PC-3 (cell line): ENCODE data around the gene VPS33B. TPM values are rescaled to one million over a fixed set of nuclear protein-coding genes. Genes with fewer than 3 reads are reported as not detected.

ENCODE experiments used
- ATAC-seq: fragments of 200-7000 bp; cut with Tn5 transposase; 2 replicates; pipeline ENCODE4 v1.9.1; 2020; ENCODE audit warnings: mild to moderate bottlenecking, moderate library complexity
- BruUV-seq: library from RNA; stranded (reverse); fragments of 400-500 nt; replicated peaks from 2 replicates; lab custom pipeline; 2021; lab: Mats Ljungman, UMichigan
- CTCF ChIA-PET: fragments of 300-600 bp; sonication (Branson Sonifier 250); formaldehyde crosslinking; loops from one replicate; lab custom pipeline; 2022; ENCODE audit warnings: antibody characterized with exemption; lab: Charles Lee
- POLR2A ChIA-PET: fragments of 300-600 bp; sonication (Branson Sonifier 250); formaldehyde crosslinking; loops from one replicate; lab custom pipeline; 2022; ENCODE audit warnings: antibody characterized with exemption; ENCODE audit not compliant: unreplicated experiment; lab: Charles Lee
- DNase-seq: peaks from one replicate; pipeline ENCODE4 v3.0.0-alpha.2; 2015
- H2AFZ ChIP-seq: fragments of 300-600 bp; sonication (generic); 2 replicates; pipeline ENCODE4 v1.6.0; 2016; ENCODE audit warnings: antibody characterized with exemption, low read length
- H3F3A ChIP-seq: fragments of 300-600 bp; sonication (generic); one replicate; pipeline ENCODE4 v1.6.0; 2017; ENCODE audit warnings: antibody characterized with exemption, low read length, control low read depth, mild to moderate bottlenecking; ENCODE audit not compliant: unreplicated experiment
- H3K27ac ChIP-seq: fragments of 300-600 bp; sonication (generic); 2 replicates; pipeline ENCODE4 v1.5.1; 2016; ENCODE audit warnings: mild to moderate bottlenecking, low read length
- H3K27me3 ChIP-seq: fragments of 300-600 bp; sonication (generic); 2 replicates; pipeline ENCODE4 v1.6.1; 2016; ENCODE audit warnings: low read length, mixed read lengths
- H3K36me3 ChIP-seq: fragments of 300-600 bp; sonication (generic); 2 replicates; pipeline ENCODE4 v1.6.1; 2016; ENCODE audit warnings: low read depth, mixed run types, low read length, mixed read lengths
- H3K4me1 ChIP-seq: fragments of 300-600 bp; sonication (generic); 2 replicates; pipeline ENCODE4 v1.5.1; 2016; ENCODE audit warnings: low read length; ENCODE audit not compliant: insufficient read depth
- H3K4me2 ChIP-seq: fragments of 300-600 bp; sonication (generic); 2 replicates; pipeline ENCODE4 v1.6.0; 2016; ENCODE audit warnings: low read length
- H3K4me3 ChIP-seq: fragments of 300-600 bp; sonication (generic); 2 replicates; pipeline ENCODE4 v1.5.1; 2016; ENCODE audit warnings: mild to moderate bottlenecking, low read length, mixed read lengths
- H3K79me2 ChIP-seq: fragments of 300-600 bp; sonication (generic); 2 replicates; pipeline ENCODE4 v1.6.1; 2017; ENCODE audit warnings: low read length, mixed read lengths
- H3K9ac ChIP-seq: fragments of 300-600 bp; sonication (generic); 2 replicates; pipeline ENCODE4 v1.6.0; 2016; ENCODE audit warnings: mild to moderate bottlenecking, low read length
- H3K9me2 ChIP-seq: fragments of 300-600 bp; sonication (generic); replicated peaks from 2 replicates; pipeline ENCODE4 v1.6.1; 2016; ENCODE audit warnings: mixed run types, low read length, mixed read lengths
- H3K9me3 ChIP-seq: fragments of 300-600 bp; sonication (generic); 2 replicates; pipeline ENCODE4 v1.6.1; 2016; ENCODE audit warnings: low read length, mixed read lengths
- H4K20me1 ChIP-seq: fragments of 300-600 bp; sonication (generic); 2 replicates; pipeline ENCODE4 v1.6.1; 2016; ENCODE audit warnings: low read length, mixed read lengths
- EZH2 ChIP-seq: fragments of 300-600 bp; sonication (generic); IDR thresholded peaks from one replicate; pipeline ENCODE4 v1.6.1; 2017; ENCODE audit warnings: antibody characterized with exemption, mild to moderate bottlenecking, low read length; ENCODE audit not compliant: unreplicated experiment
- EZH2phosphoT487 ChIP-seq: fragments of 300-600 bp; sonication (generic); IDR thresholded peaks from 2 replicates; pipeline ENCODE4 v1.6.1; 2018; ENCODE audit warnings: mild to moderate bottlenecking, antibody characterized with exemption, low read length, borderline replicate concordance
- intact Hi-C: fragments of 100-400 bp; cut with micrococcal nuclease; formaldehyde crosslinking; loops from 2 replicates; pipeline ENCODE4 v1.9.0; 2023
- total RNA-seq: library from RNA; depleted of rRNA; stranded (reverse); fragments of >200 nt; gene quantifications from 2 replicates; pipeline ENCODE4 v1.2.3, GENCODE V29; 2014
- TF ChIP-seq, protein P1 (sequence below): fragments of 300-600 bp; sonication (generic); conservative IDR thresholded peaks from 2 replicates; pipeline ENCODE4 v1.5.1; 2017; ENCODE audit warnings: antibody characterized with exemption, low read depth, mild to moderate bottlenecking, low read length

VPS33B gene
- total RNA-seq, 1 experiment from 2014 or later, result 8.0 TPM

GRCh38 chr15:91022832-91023129 is 387 bp upstream of the VPS33B start:
- Histone ChIP-seq H3K4me1 (peaks cover 6% of the 10 kb centered on the region), H4K20me1 (no peaks in the 10 kb centered on the region), H3K9me2 (no peaks in the 10 kb centered on the region), H3K9ac (peak overlapping the region; percentile 89), H2AFZ (peak overlapping the region; percentile 88), H3K79me2 (peaks cover 24% of the 10 kb centered on the region), H3K4me2 (peak overlapping the region; percentile 88), H3K27me3 (no peaks in the 10 kb centered on the region), H3K9me3 (no peaks in the 10 kb centered on the region), H3K4me3 (peak overlapping the region; percentile 96), H3K27ac (no peak overlapping the region), H3K36me3 (no peaks in the 10 kb centered on the region), H3F3A (no peaks in the 10 kb centered on the region)
- BruUV-seq, result TSS peak; percentile 89
- ATAC-seq (no peak), DNase-seq (no peak)
- TF ChIP-seq, protein P1, sequence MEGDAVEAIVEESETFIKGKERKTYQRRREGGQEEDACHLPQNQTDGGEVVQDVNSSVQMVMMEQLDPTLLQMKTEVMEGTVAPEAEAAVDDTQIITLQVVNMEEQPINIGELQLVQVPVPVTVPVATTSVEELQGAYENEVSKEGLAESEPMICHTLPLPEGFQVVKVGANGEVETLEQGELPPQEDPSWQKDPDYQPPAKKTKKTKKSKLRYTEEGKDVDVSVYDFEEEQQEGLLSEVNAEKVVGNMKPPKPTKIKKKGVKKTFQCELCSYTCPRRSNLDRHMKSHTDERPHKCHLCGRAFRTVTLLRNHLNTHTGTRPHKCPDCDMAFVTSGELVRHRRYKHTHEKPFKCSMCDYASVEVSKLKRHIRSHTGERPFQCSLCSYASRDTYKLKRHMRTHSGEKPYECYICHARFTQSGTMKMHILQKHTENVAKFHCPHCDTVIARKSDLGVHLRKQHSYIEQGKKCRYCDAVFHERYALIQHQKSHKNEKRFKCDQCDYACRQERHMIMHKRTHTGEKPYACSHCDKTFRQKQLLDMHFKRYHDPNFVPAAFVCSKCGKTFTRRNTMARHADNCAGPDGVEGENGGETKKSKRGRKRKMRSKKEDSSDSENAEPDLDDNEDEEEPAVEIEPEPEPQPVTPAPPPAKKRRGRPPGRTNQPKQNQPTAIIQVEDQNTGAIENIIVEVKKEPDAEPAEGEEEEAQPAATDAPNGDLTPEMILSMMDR, result no peak
- TF ChIP-seq EZH2phosphoT487, result no peak
- TF ChIP-seq EZH2, result no peak
- intact Hi-C loops, result loop anchor here (5.0 kb wide), 1 partner anchor 65 kb away; no protein-coding TSS in a partner anchor
- POLR2A ChIA-PET, result no interaction called here
- CTCF ChIA-PET, result interaction anchor here (1.3 kb wide), 1 partner anchor 66 kb away, joined by 6 read pairs; no protein-coding TSS in a partner anchor

- Histone ChIP-seq H3K4me1 (peaks cover 6% of the 10 kb centered on the region), H3K9me3 (no peaks in the 10 kb centered on the region), H3K27ac (no peak overlapping the region), H3K4me3 (peak overlapping the region; percentile 96), H3K4me2 (peak overlapping the region; percentile 88), H3F3A (no peaks in the 10 kb centered on the region), H4K20me1 (no peaks in the 10 kb centered on the region), H3K79me2 (peaks cover 24% of the 10 kb centered on the region), H3K9me2 (no peaks in the 10 kb centered on the region), H3K27me3 (no peaks in the 10 kb centered on the region), H3K9ac (peak overlapping the region; percentile 89), H2AFZ (peak overlapping the region; percentile 88), H3K36me3 (no peaks in the 10 kb centered on the region)
- ATAC-seq (peak; percentile 28), DNase-seq (no peak)
- CTCF ChIA-PET, result interaction anchor here (1.3 kb wide), 1 partner anchor 65 kb away, joined by 6 read pairs; no protein-coding TSS in a partner anchor
- no TSS peak for BruUV-seq
- TF ChIP-seq EZH2phosphoT487, result no peak
- no peak for TF ChIP-seq EZH2
- TF ChIP-seq, protein P1, result no peak
- intact Hi-C loops, result loop anchor here (5.0 kb wide), 1 partner anchor 64 kb away; no protein-coding TSS in a partner anchor
- POLR2A ChIA-PET, result interaction anchor here (0.5 to 1.0 kb wide), 4 partner anchors 11 to 1861 kb away, joined by 3 to 6 read pairs (median 4); no protein-coding TSS in a partner anchor
Observed at GRCh38 chr15:91021516-91022074, 799 bp downstream of the VPS33B start.

- CTCF ChIA-PET, result no interaction called here
- no peak for TF ChIP-seq EZH2phosphoT487
- peaks cover 24% of the 10 kb centered on the region for H3K79me2 ChIP-seq
- peaks cover 5% of the 10 kb centered on the region for H3K4me1 ChIP-seq
- H3K9me3 ChIP-seq, result no peaks in the 10 kb centered on the region
- intact Hi-C loops, result no loop called here
- POLR2A ChIA-PET, result no interaction called here
- H3K4me3 ChIP-seq, result no peak overlapping the region
- H3K27me3 ChIP-seq, result no peaks in the 10 kb centered on the region
- DNase-seq (no peak), ATAC-seq (no peak)
- H3F3A ChIP-seq, result no peaks in the 10 kb centered on the region
- no peak overlapping the region for H3K27ac ChIP-seq
- no peaks in the 10 kb centered on the region for H4K20me1 ChIP-seq
- no peak overlapping the region for H3K9ac ChIP-seq
- no TSS peak for BruUV-seq
- H3K9me2 ChIP-seq, result no peaks in the 10 kb centered on the region
- H3K4me2 ChIP-seq, result no peak overlapping the region
- H2AFZ ChIP-seq, result no peak overlapping the region
- H3K36me3 ChIP-seq, result no peaks in the 10 kb centered on the region; the same call in 1 of the 2 replicates
Observed at GRCh38 chr15:91018158-91018557, 4.2 kb downstream of the VPS33B start.
